ENCODE data around the gene CAPZB. TPM values are rescaled to one million over a fixed set of nuclear protein-coding genes. Genes with fewer than 3 reads are reported as not detected.

The CAPZB gene
- total RNA-seq, 1 experiment from 2014 or later, result 348 TPM

- Histone ChIP-seq H3K4me1 (ENCODE audit: insufficient read depth, low read length) (peaks cover 3% of the 10 kb centered on the region; the same call in 1 of the 2 replicates), H2BK15ac (ENCODE audit: low read depth, low read length) (no peak overlapping the region; the same call in 1 of the 2 replicates), H3K9ac (ENCODE audit: extremely low read depth, insufficient read length, low read length) (no peak overlapping the region), H4K91ac (ENCODE audit: insufficient read length, low read depth, low read length) (no peak overlapping the region), H3K4ac (ENCODE audit: low read depth, low read length) (no peak overlapping the region), H2AFZ (ENCODE audit: low read length) (no peak overlapping the region), H3K27me3 (ENCODE audit: insufficient read depth, low read length) (no peaks in the 10 kb centered on the region), H3K27ac (ENCODE audit: insufficient read length, low read depth, low read length) (no peak overlapping the region), H3K14ac (ENCODE audit: insufficient read depth, low read length) (no peak overlapping the region), H4K8ac (replicated peaks; ENCODE audit: insufficient read length, low read depth, low read length) (no peak overlapping the region), H3K9me3 (ENCODE audit: control insufficient read depth, low read depth, low read length) (no peaks in the 10 kb centered on the region), H3K23me2 (ENCODE audit: insufficient read length, low read depth, low read length, poor library complexity, severe bottlenecking) (no peaks in the 10 kb centered on the region), H3T11ph (ENCODE audit: low read length) (no peak overlapping the region), H2BK12ac (ENCODE audit: insufficient read length, low read depth, low read length) (no peak overlapping the region), H3K56ac (ENCODE audit: insufficient read length, low read depth, low read length) (no peak overlapping the region), H2BK120ac (ENCODE audit: low read depth, low read length, poor library complexity, severe bottlenecking) (no peak overlapping the region), H3K4me2 (ENCODE audit: insufficient read depth, insufficient read length, low read length) (no peak overlapping the region), H2BK5ac (ENCODE audit: insufficient read length, low read length) (no peak overlapping the region), H3K23ac (ENCODE audit: insufficient read length, low read depth, low read length) (no peak overlapping the region), H4K20me1 (ENCODE audit: control insufficient read depth, insufficient read depth, insufficient read length) (no peaks in the 10 kb centered on the region), H3K18ac (ENCODE audit: insufficient read length, low read depth, low read length) (no peak overlapping the region), H3K79me1 (ENCODE audit: insufficient read depth, low read depth, low read length, poor library complexity, severe bottlenecking) (no peaks in the 10 kb centered on the region), H3K79me2 (ENCODE audit: insufficient read depth, low read length) (peaks cover 3% of the 10 kb centered on the region; the same call in 1 of the 2 replicates), H2BK20ac (ENCODE audit: low read depth, low read length, poor library complexity, severe bottlenecking) (no peak overlapping the region), H2AK5ac (ENCODE audit: insufficient read length, low read length) (no peak overlapping the region), H4K5ac (ENCODE audit: insufficient read length, low read depth, low read length) (no peak overlapping the region)
- no peak overlapping the region for H3K27ac Mint-ChIP-seq
- H3K4me3 Mint-ChIP-seq, result no peak overlapping the region
- no CpG with 5 or more reads among the region's 2 CpGs for WGBS (ENCODE audit: extremely low coverage, insufficient read length, low lambda C conversion rate)
- H3K36me3 Mint-ChIP-seq (ENCODE audit: insufficient read depth in 1 of 3, low read depth in 3 of 3), result no peaks in the 10 kb centered on the region; a peak in 1 of 7 replicates
- no peak for TF ChIP-seq CTCF (conservative IDR thresholded peaks at IDR 0.05)
- H3K4me1 Mint-ChIP-seq, result peaks cover 8 to 15% of the 10 kb centered on the region in 2 experiments
- H3K27me3 Mint-ChIP-seq (ENCODE audit: low read depth), result peaks cover 3% of the 10 kb centered on the region; the same call in 1 of the 2 replicates
- no peak for DNase-seq
- no peaks in the 10 kb centered on the region for H3K9me3 Mint-ChIP-seq
These were observed 4.7 kb upstream of the CAPZB start for GRCh38 chr1:19489996-19490395.

All from H9 (cell line).